Stimulated activated CD4-positive, alpha-beta T cell treated with anti-CD3 and anti-CD28 coated beads, Interleukin-2, amount 100 ng/mL, for 24 hours (primary cell): ENCODE data around the gene PDE3B.
"Not testable (repeated sequence)": the region's sequence is repeated elsewhere in the genome, so short reads cannot be mapped to it uniquely, and the experiment has no call there.

Experiments
- DNase-seq, 2 donors: peaks; one replicate each; pipeline ENCODE4 v3.0.0-alpha.2; 2020

The PDE3B gene

GRCh38 chr11:14819596-14819995 lies 176.0 kb downstream of the PDE3B start:
- DNase-seq: no peak

GRCh38 chr11:14821031-14821430 lies 177.4 kb downstream of the PDE3B start:
- DNase-seq: no peak

- no peak for DNase-seq
Observed at GRCh38 chr11:14826600-14826999, 183.0 kb downstream of the PDE3B start.

- no peak for DNase-seq
Observed at GRCh38 chr11:14835496-14836492, 192.2 kb downstream of the PDE3B start.

- DNase-seq: no peak
Observed at GRCh38 chr11:14842002-14842401, 198.4 kb downstream of the PDE3B start.

- no peak for DNase-seq
Observed at GRCh38 chr11:14852571-14853177, 209.1 kb downstream of the PDE3B start.

GRCh38 chr11:14854057-14854456 lies 210.5 kb downstream of the PDE3B start:
- no peak for DNase-seq

- DNase-seq: no peak
Observed at GRCh38 chr11:14855890-14856289, 212.3 kb downstream of the PDE3B start.

GRCh38 chr11:14857621-14858020 lies 214.0 kb downstream of the PDE3B start:
- no peak for DNase-seq

- no peak for DNase-seq
Observed at GRCh38 chr11:14858404-14858803, 214.8 kb downstream of the PDE3B start.

- no peak for DNase-seq
Observed at GRCh38 chr11:14860511-14860910, 216.9 kb downstream of the PDE3B start.

GRCh38 chr11:14861680-14862079 lies 218.1 kb downstream of the PDE3B start:
- DNase-seq: no peak

GRCh38 chr11:14863775-14864174 lies 220.2 kb downstream of the PDE3B start:
- DNase-seq: not testable (repeated sequence)

- no peak for DNase-seq
Observed at GRCh38 chr11:14872032-14872431, 228.4 kb downstream of the PDE3B start.

GRCh38 chr11:14873632-14874031 lies 230.0 kb downstream of the PDE3B start:
- no peak for DNase-seq

GRCh38 chr11:14875163-14875562 lies 231.6 kb downstream of the PDE3B start:
- no peak for DNase-seq

- DNase-seq: no peak
Observed at GRCh38 chr11:14881576-14882193, 238.1 kb downstream of the PDE3B start.

- no peak for DNase-seq
Observed at GRCh38 chr11:14882196-14882595, 238.6 kb downstream of the PDE3B start.

GRCh38 chr11:14883683-14884082 lies 240.1 kb downstream of the PDE3B start:
- not testable (repeated sequence) for DNase-seq

GRCh38 chr11:14884667-14885273 lies 241.2 kb downstream of the PDE3B start:
- DNase-seq: no peak

GRCh38 chr11:14886513-14886912 lies 242.9 kb downstream of the PDE3B start:
- DNase-seq: no peak

GRCh38 chr11:14891143-14892035 lies 247.8 kb downstream of the PDE3B start:
- DNase-seq: peak; percentile 81 to 82
